ENCODE data around the gene DQX1.

DNA sequence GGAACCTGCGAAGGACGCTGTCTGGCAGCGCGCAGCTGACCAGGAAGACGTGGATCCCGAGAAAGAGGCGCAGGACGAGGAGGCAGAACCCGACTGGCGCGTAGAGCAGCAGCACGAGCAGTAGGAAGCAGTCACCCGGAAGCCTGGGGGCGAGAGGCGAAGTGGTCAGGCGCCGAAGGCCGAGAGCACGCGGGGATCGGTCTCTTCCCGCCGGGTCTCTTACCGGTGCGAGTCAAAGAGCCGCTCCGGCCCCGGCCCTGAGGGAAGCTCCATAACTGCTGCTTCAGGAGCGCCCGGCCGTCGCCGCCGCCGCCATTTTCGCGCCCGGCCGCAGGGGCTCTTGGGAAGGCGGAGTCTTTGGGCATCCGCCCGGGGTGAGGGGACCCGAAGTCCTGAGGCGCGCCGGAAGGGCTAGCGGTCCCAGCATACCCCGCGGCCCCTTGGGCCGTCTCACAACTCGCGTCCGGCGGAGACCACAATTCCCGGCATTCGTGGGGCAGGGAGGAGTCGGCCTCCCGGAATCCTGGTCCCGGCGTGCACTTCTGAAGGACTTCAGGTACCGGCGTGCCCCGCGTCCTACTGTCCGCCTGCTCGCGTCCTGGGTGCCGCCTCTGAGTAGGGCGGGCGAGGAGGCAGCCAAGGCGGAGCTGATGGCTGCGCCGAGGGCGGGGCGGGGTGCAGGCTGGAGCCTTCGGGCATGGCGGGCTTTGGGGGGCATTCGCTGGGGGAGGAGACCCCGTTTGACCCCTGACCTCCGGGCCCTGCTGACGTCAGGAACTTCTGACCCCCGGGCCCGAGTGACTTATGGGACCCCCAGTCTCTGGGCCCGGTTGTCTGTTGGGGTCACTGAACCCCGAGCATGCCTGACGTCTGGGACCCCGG, 3.6 kb upstream of the DQX1 start, which contains the start of the genes AUP1 and HTRA2:
- TF ChIP-seq, protein P1, sequence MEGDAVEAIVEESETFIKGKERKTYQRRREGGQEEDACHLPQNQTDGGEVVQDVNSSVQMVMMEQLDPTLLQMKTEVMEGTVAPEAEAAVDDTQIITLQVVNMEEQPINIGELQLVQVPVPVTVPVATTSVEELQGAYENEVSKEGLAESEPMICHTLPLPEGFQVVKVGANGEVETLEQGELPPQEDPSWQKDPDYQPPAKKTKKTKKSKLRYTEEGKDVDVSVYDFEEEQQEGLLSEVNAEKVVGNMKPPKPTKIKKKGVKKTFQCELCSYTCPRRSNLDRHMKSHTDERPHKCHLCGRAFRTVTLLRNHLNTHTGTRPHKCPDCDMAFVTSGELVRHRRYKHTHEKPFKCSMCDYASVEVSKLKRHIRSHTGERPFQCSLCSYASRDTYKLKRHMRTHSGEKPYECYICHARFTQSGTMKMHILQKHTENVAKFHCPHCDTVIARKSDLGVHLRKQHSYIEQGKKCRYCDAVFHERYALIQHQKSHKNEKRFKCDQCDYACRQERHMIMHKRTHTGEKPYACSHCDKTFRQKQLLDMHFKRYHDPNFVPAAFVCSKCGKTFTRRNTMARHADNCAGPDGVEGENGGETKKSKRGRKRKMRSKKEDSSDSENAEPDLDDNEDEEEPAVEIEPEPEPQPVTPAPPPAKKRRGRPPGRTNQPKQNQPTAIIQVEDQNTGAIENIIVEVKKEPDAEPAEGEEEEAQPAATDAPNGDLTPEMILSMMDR (IDR thresholded peaks at IDR 0.05) = no peak
- TF ChIP-seq ZFX (IDR thresholded peaks at IDR 0.05; ENCODE audit: borderline replicate concordance) = no peak

Measured in 22Rv1 (cell line).